Endodermal cell (in vitro differentiated cells): ENCODE data around the gene HDLBP. TPM values are rescaled to one million over a fixed set of nuclear protein-coding genes. Genes with fewer than 3 reads are reported as not detected.

Source experiments
- DNase-seq: peaks from one replicate; pipeline ENCODE4 v3.0.0-alpha.2; 2017
- H3K27ac ChIP-seq: 2 replicates; pipeline ENCODE4 v1.5.1; 2013; ENCODE audit warnings: mild to moderate bottlenecking, low read depth, low read length, moderate library complexity
- H3K27me3 ChIP-seq: 2 replicates; pipeline ENCODE4 v1.6.1; 2013; ENCODE audit warnings: mild to moderate bottlenecking, low read length, moderate library complexity; ENCODE audit not compliant: insufficient read depth, control insufficient read depth, poor library complexity, severe bottlenecking
- H3K36me3 ChIP-seq: 2 replicates; pipeline ENCODE4 v1.7.0; 2013; ENCODE audit warnings: mild to moderate bottlenecking, low read length, moderate library complexity; ENCODE audit not compliant: control insufficient read depth, insufficient read depth
- H3K4me1 ChIP-seq: one replicate; pipeline ENCODE4 v1.7.0; 2013; ENCODE audit warnings: low read length; ENCODE audit not compliant: control insufficient read depth, insufficient read depth
- H3K4me3 ChIP-seq: 2 replicates; pipeline ENCODE4 v1.5.1; 2013; ENCODE audit warnings: mild to moderate bottlenecking, low read length, moderate library complexity
- H3K9ac ChIP-seq: 2 replicates; pipeline ENCODE4 v1.6.1; 2013; ENCODE audit warnings: mild to moderate bottlenecking, low read length, moderate library complexity; ENCODE audit not compliant: poor library complexity, severe bottlenecking; ENCODE audit errors: extremely low read depth
- H3K9me3 ChIP-seq: 2 replicates; pipeline ENCODE4 v1.6.1; 2013; ENCODE audit warnings: mild to moderate bottlenecking, low read length, moderate library complexity; ENCODE audit not compliant: control insufficient read depth
- H3K27ac Mint-ChIP-seq: 2 replicates; pipeline ENCODE4 v1.8.0; 2020; ENCODE audit warnings: mixed read lengths
- H3K27me3 Mint-ChIP-seq: 2 replicates; pipeline ENCODE4 v1.8.0; 2021; ENCODE audit warnings: mild to moderate bottlenecking, mixed read lengths; ENCODE audit not compliant: insufficient read depth
- H3K36me3 Mint-ChIP-seq: 2 replicates; pipeline ENCODE4 v1.8.0; 2020; ENCODE audit warnings: low read depth, mixed read lengths
- H3K4me1 Mint-ChIP-seq: 2 replicates; pipeline ENCODE4 v1.8.0; 2020; ENCODE audit warnings: mixed read lengths
- H3K4me3 Mint-ChIP-seq: 2 replicates; pipeline ENCODE4 v1.8.0; 2020; ENCODE audit warnings: mild to moderate bottlenecking, moderate library complexity, mixed read lengths
- H3K9me3 Mint-ChIP-seq: 2 replicates; pipeline ENCODE4 v1.8.0; 2020; ENCODE audit warnings: mild to moderate bottlenecking, mixed read lengths
- CTCF ChIP-seq: fragments of 200-600 bp; sonication (generic); conservative IDR thresholded peaks from 2 replicates; pipeline ENCODE4 v1.5.0; 2021; ENCODE audit warnings: antibody characterized with exemption, mild to moderate bottlenecking
- WGBS, 2 experiments: methylation state at CpG; one replicate each; pipeline versions ENCODE4 v1.1.5 to v1.1.7; 2013; ENCODE audit warnings: missing lambda C conversion rate in 2 of 2, mixed read lengths in 1 of 2; ENCODE audit not compliant: insufficient coverage in 1 of 2, insufficient read length in 1 of 2; 5-methylcytosine and 5-hydroxymethylcytosine counted together
- total RNA-seq, 2 donors: library from RNA; stranded (reverse); fragmentation: NEBNext Ultra II Directional in 1 of 2; extraction: Animal tissue kit (Norgen Biotek cat#: 25700) in 1 of 2; gene quantifications; 2 replicates in 1 of 2; 3 replicates in 1 of 2; pipeline ENCODE4 v1.2.1, GENCODE V29; 2021

Gene HDLBP
- total RNA-seq, 2 donors from 2014 or later = 344 to 374 TPM

- Mint-ChIP-seq H3K4me3 (no peak overlapping the region), H3K36me3 (peaks cover 18% of the 10 kb centered on the region), H3K27me3 (no peaks in the 10 kb centered on the region), H3K27ac (no peak overlapping the region), H3K9me3 (no peaks in the 10 kb centered on the region), H3K4me1 (peaks cover 3% of the 10 kb centered on the region)
- Histone ChIP-seq H3K36me3 (peaks cover 10% of the 10 kb centered on the region), H3K9me3 (peaks cover 6% of the 10 kb centered on the region), H3K27ac (no peak overlapping the region), H3K9ac (no peak overlapping the region), H3K27me3 (no peaks in the 10 kb centered on the region), H3K4me3 (no peak overlapping the region), H3K4me1 (no peaks in the 10 kb centered on the region)
- no peak for TF ChIP-seq CTCF
- WGBS, 2 experiments = 92% methylated on average over 6 of the region's 6 CpGs; no CpG with 5 or more reads in 1 of the 2 experiments
- DNase-seq = no peak
Measured at GRCh38 chr2:241291977-241292376, 23.5 kb downstream of the HDLBP start.

- no peak for TF ChIP-seq CTCF
- H3K36me3 Mint-ChIP-seq = peaks cover 16% of the 10 kb centered on the region
- 88 to 96% methylated on average over 4 to 6 of the region's 6 CpGs for WGBS, 2 experiments
- H3K36me3 ChIP-seq = peaks cover 2% of the 10 kb centered on the region
- no peaks in the 10 kb centered on the region for H3K27me3 ChIP-seq
- no peak overlapping the region for H3K9ac ChIP-seq
- DNase-seq = no peak
- H3K9me3 ChIP-seq = no peaks in the 10 kb centered on the region
- H3K27ac Mint-ChIP-seq = no peak overlapping the region
- H3K4me1 ChIP-seq = no peaks in the 10 kb centered on the region
- no peak overlapping the region for H3K4me3 ChIP-seq
- peaks cover 3% of the 10 kb centered on the region for H3K4me1 Mint-ChIP-seq
- no peak overlapping the region for H3K4me3 Mint-ChIP-seq
- no peak overlapping the region for H3K27ac ChIP-seq
- H3K27me3 Mint-ChIP-seq = no peaks in the 10 kb centered on the region
- H3K9me3 Mint-ChIP-seq = no peaks in the 10 kb centered on the region
Measured at GRCh38 chr2:241291153-241291552, 24.3 kb downstream of the HDLBP start.

GRCh38 chr2:241289597-241289996 lies 25.9 kb downstream of the HDLBP start:
- Histone ChIP-seq H3K9ac (no peak overlapping the region), H3K27ac (no peak overlapping the region), H3K27me3 (no peaks in the 10 kb centered on the region), H3K36me3 (peaks cover 7% of the 10 kb centered on the region), H3K4me3 (no peak overlapping the region), H3K4me1 (no peaks in the 10 kb centered on the region), H3K9me3 (no peaks in the 10 kb centered on the region)
- peak; percentile 32 for TF ChIP-seq CTCF
- peaks cover 17% of the 10 kb centered on the region for H3K36me3 Mint-ChIP-seq
- 83 to 92% methylated on average over 2 to 3 of the region's 3 CpGs for WGBS, 2 experiments
- no peak for DNase-seq
- H3K27ac Mint-ChIP-seq = no peak overlapping the region
- H3K27me3 Mint-ChIP-seq = no peaks in the 10 kb centered on the region
- H3K4me1 Mint-ChIP-seq = peaks cover 3% of the 10 kb centered on the region
- H3K9me3 Mint-ChIP-seq = no peaks in the 10 kb centered on the region
- H3K4me3 Mint-ChIP-seq = no peak overlapping the region
